Epithelial cell of prostate (primary cell): ENCODE results near the gene ZNHIT6.
A peak's percentile ranks its signal among the peaks of the same experiment; 100 is the strongest.
"Not testable (repeated sequence)": the region's sequence is repeated elsewhere in the genome, so short reads cannot be mapped to it uniquely, and the experiment has no call there.

Experiments used
- DNase-seq: peaks from one replicate; pipeline ENCODE4 v3.0.0-alpha.2; 2011; ENCODE audit warnings: low read depth, low spot score
- H3K27ac ChIP-seq: fragments of 450-650 bp; 2 replicates; pipeline ENCODE4 v1.5.1; 2017; ENCODE audit warnings: mild to moderate bottlenecking

ZNHIT6 gene

GRCh38 chr1:85707990-85708828 is at the start of gene ZNHIT6:
Gene ZNHIT6 (minus strand): TSS chr1:85708433. CDS start chr1:85708284, 149 bp downstream.
- peak within 1 kb of the TSS; percentile 64 for H3K27ac ChIP-seq
- peak; percentile 97 for DNase-seq

- H3K27ac ChIP-seq = no peak overlapping the region
- no peak for DNase-seq
These were observed 48.6 kb upstream of the ZNHIT6 start for GRCh38 chr1:85756864-85757263.

- DNase-seq = no peak
- no peak overlapping the region for H3K27ac ChIP-seq
These were observed 39.9 kb upstream of the ZNHIT6 start for GRCh38 chr1:85748120-85748519.

GRCh38 chr1:85746777-85747176 is 38.5 kb upstream of the ZNHIT6 start:
- no peak for DNase-seq
- no peak overlapping the region for H3K27ac ChIP-seq

- no peak overlapping the region for H3K27ac ChIP-seq
These were observed 35.6 kb upstream of the ZNHIT6 start for GRCh38 chr1:85743814-85744213.

GRCh38 chr1:85734931-85735330 is 26.7 kb upstream of the ZNHIT6 start:
- no peak for DNase-seq
- no peak overlapping the region for H3K27ac ChIP-seq

More at GRCh38 chr1:85743814-85744213, 35.6 kb upstream of the ZNHIT6 start:
- no peak for DNase-seq

- DNase-seq = no peak
- H3K27ac ChIP-seq = no peak overlapping the region
These were observed 10.6 kb upstream of the ZNHIT6 start for GRCh38 chr1:85718678-85719340.

- DNase-seq, H3K27ac ChIP-seq: not testable (repeated sequence)
These were observed 6.3 kb upstream of the ZNHIT6 start for GRCh38 chr1:85714418-85715114.

- peak overlapping the region; percentile 64 for H3K27ac ChIP-seq
- no peak for DNase-seq
These were observed 595 bp upstream of the ZNHIT6 start for GRCh38 chr1:85708829-85709227.

- peak overlapping the region; percentile 64 for H3K27ac ChIP-seq
- no peak for DNase-seq
These were observed 805 bp downstream of the ZNHIT6 start for GRCh38 chr1:85707267-85707989.

- H3K27ac ChIP-seq = no peak overlapping the region
- DNase-seq = no peak
These were observed 2.3 kb downstream of the ZNHIT6 start for GRCh38 chr1:85705940-85706339.

GRCh38 chr1:85700422-85700821 is 7.8 kb downstream of the ZNHIT6 start:
- no peak overlapping the region for H3K27ac ChIP-seq
- DNase-seq = no peak

GRCh38 chr1:85697895-85698294 is 10.3 kb downstream of the ZNHIT6 start:
- H3K27ac ChIP-seq = no peak overlapping the region
- no peak for DNase-seq

- DNase-seq = peak; percentile 2
- peak overlapping the region; percentile 7 for H3K27ac ChIP-seq
These were observed 15.4 kb downstream of the ZNHIT6 start for GRCh38 chr1:85692730-85693314.

GRCh38 chr1:85689775-85690404 is 18.3 kb downstream of the ZNHIT6 start:
- DNase-seq = no peak
- no peak overlapping the region for H3K27ac ChIP-seq

GRCh38 chr1:85683292-85684025 is 24.8 kb downstream of the ZNHIT6 start:
- DNase-seq = no peak
- no peak overlapping the region for H3K27ac ChIP-seq

GRCh38 chr1:85681087-85681486 is 27.1 kb downstream of the ZNHIT6 start:
- DNase-seq = no peak
- no peak overlapping the region for H3K27ac ChIP-seq

GRCh38 chr1:85678193-85678592 is 30.0 kb downstream of the ZNHIT6 start:
- no peak overlapping the region for H3K27ac ChIP-seq
- no peak for DNase-seq

- no peak for DNase-seq
- H3K27ac ChIP-seq = no peak overlapping the region
These were observed 30.6 kb downstream of the ZNHIT6 start for GRCh38 chr1:85677656-85678055.
